Measurements from ENCODE around the gene ALOX12B.

GRCh38 chr17:8131844-8132441 lies 44.4 kb upstream of the ALOX12B start:
- TF ChIP-seq CTCF (IDR thresholded peaks at IDR 0.05; ENCODE audit: extremely low read depth in 1 of 2, insufficient read depth in 1 of 2, low read depth in 1 of 2, low read length in 2 of 2), result no peak
- no peak for TF ChIP-seq JUN (IDR thresholded peaks at IDR 0.05; ENCODE audit: borderline replicate concordance, insufficient read depth, insufficient read length, low read depth)
